ENCODE data around the gene RGL2. TPM values are rescaled to one million over a fixed set of nuclear protein-coding genes. Genes with fewer than 3 reads are reported as not detected.

Gene RGL2
- total and polyA plus RNA-seq, 2 of the 13 experiments (the other 11 are each of a cell fraction or from before 2014, with no cell fraction given) = 22.9 to 47.4 TPM

- TF ChIP-seq PBX2 (CRISPR knock-in tag; IDR thresholded peaks at IDR 0.05) (no peak), MBNL3 (CRISPR knock-in tag; conservative IDR thresholded peaks at IDR 0.05) (no peak), ZSCAN9 (CRISPR knock-in tag; IDR thresholded peaks at IDR 0.05; ENCODE audit: borderline replicate concordance) (no peak), ZNF746 (CRISPR knock-in tag; IDR thresholded peaks at IDR 0.05) (0 out of 2 replicates have a peak, but pooled peaks have one; percentile 11), ZFP37 (CRISPR knock-in tag; IDR thresholded peaks at IDR 0.05; ENCODE audit: borderline replicate concordance) (no peak), NR2F2 (IDR thresholded peaks at IDR 0.05; ENCODE audit: borderline replicate concordance, low read depth) (no peak), BATF2 (CRISPR knock-in tag; IDR thresholded peaks at IDR 0.05) (no peak), CBX5 (CRISPR knock-in tag; IDR thresholded peaks at IDR 0.05; ENCODE audit: borderline replicate concordance) (no peak), TAF15 (IDR thresholded peaks at IDR 0.05; ENCODE audit: low read depth, low read length, poor library complexity, severe bottlenecking) (no peak), YEATS2 (CRISPR knock-in tag; IDR thresholded peaks at IDR 0.05; ENCODE audit: borderline replicate concordance) (no peak), ZBTB3 (CRISPR knock-in tag; IDR thresholded peaks at IDR 0.05; ENCODE audit: borderline replicate concordance, low read depth) (no peak), HMG20A (CRISPR knock-in tag; IDR thresholded peaks at IDR 0.05; ENCODE audit: borderline replicate concordance) (no peak), MNT (IDR thresholded peaks at IDR 0.05) (no peak), HDAC2 (CRISPR knock-in tag; IDR thresholded peaks at IDR 0.05) (no peak), AGO1 (IDR thresholded peaks at IDR 0.05; ENCODE audit: low read depth, low read length, poor library complexity, severe bottlenecking) (no peak), GMEB1 (CRISPR knock-in tag; IDR thresholded peaks at IDR 0.05; ENCODE audit: borderline replicate concordance) (peak; percentile 0; the same call in 1 of the 2 replicates), TP53 (CRISPR knock-in tag; conservative IDR thresholded peaks at IDR 0.05) (no peak), ZNF75D (CRISPR knock-in tag; IDR thresholded peaks at IDR 0.05; ENCODE audit: borderline replicate concordance) (no peak), SOX13 (IDR thresholded peaks at IDR 0.05) (no peak), SOX13 (CRISPR knock-in tag; conservative IDR thresholded peaks at IDR 0.05 in 1 of 2, IDR thresholded peaks at IDR 0.05 in 1 of 2) (no peak), ZNF276 (CRISPR knock-in tag; IDR thresholded peaks at IDR 0.05; ENCODE audit: low read depth) (no peak; the same call in 1 of the 2 replicates), PCBP1 (IDR thresholded peaks at IDR 0.05; ENCODE audit: borderline replicate concordance, low read depth, low read length) (no peak), RARA (CRISPR knock-in tag; IDR thresholded peaks at IDR 0.05) (peak; percentile 29; the same call in 1 of the 2 replicates), ETV6 (CRISPR knock-in tag; conservative IDR thresholded peaks at IDR 0.05) (no peak)
Observed at GRCh38 chr6:33313105-33313708, 14.5 kb upstream of the RGL2 start (continued).

Data from HepG2 (cell line).